ENCODE data around the gene MORF4L2.

- TF ChIP-seq POLR2A (IDR thresholded peaks at IDR 0.05; ENCODE audit: control extremely low read depth in 1 of 2, low read depth in 2 of 2, low read length in 2 of 2) (no peak), EZH2 (IDR thresholded peaks at IDR 0.05; ENCODE audit: low read depth, low read length, severe bottlenecking) (no peak), BRCA1 (IDR thresholded peaks at IDR 0.05; ENCODE audit: low read depth, low read length) (no peak), EP300 (IDR thresholded peaks at IDR 0.05; ENCODE audit: borderline replicate concordance in 1 of 2, low read depth in 2 of 2, low read length in 2 of 2) (no peak), CBX8 (IDR thresholded peaks at IDR 0.05; ENCODE audit: borderline replicate concordance, low read depth, low read length) (no peak), CTCF (IDR thresholded peaks at IDR 0.05; ENCODE audit: control extremely low read depth in 1 of 3, insufficient read depth in 1 of 3, low read depth in 1 of 3, low read length in 3 of 3) (no peak), RBBP5 (IDR thresholded peaks at IDR 0.05; ENCODE audit: borderline replicate concordance, low read depth, low read length) (no peak), JUND (IDR thresholded peaks at IDR 0.05; ENCODE audit: low read length) (no peak), ZNF274 (IDR thresholded peaks at IDR 0.05; ENCODE audit: borderline replicate concordance, extremely low read depth, low read length) (no peak), TAF1 (IDR thresholded peaks at IDR 0.05; ENCODE audit: low read depth, low read length) (no peak)
Observed at GRCh38 chrX:103637604-103638338, 48.7 kb downstream of the MORF4L2 start.
